GM21390 (cell line): ENCODE measurements around the gene ENTPD2.
"Not testable (repeated sequence)": the region's sequence is repeated elsewhere in the genome, so short reads cannot be mapped to it uniquely, and the experiment has no call there.

Experiments
- ATAC-seq: cut with Tn5 transposase; IDR thresholded peaks from one replicate; pipeline ENCODE4 v1.9.1; 2021; ENCODE audit not compliant: unreplicated experiment

ENTPD2 gene

GRCh38 chr9:137004285-137004684 lies 49.6 kb downstream of the ENTPD2 start:
- ATAC-seq = not testable (repeated sequence)

- ATAC-seq = no peak
Measured at GRCh38 chr9:137002646-137003041, 51.2 kb downstream of the ENTPD2 start.

- no peak for ATAC-seq
Measured at GRCh38 chr9:137001857-137002645, 51.8 kb downstream of the ENTPD2 start.

- peak; percentile 62 for ATAC-seq
Measured at GRCh38 chr9:137000177-137000930, 53.5 kb downstream of the ENTPD2 start.
